GM18520 (cell line): ENCODE results near the gene IGF2BP2.
"Not testable (repeated sequence)": the region's sequence is repeated elsewhere in the genome, so short reads cannot be mapped to it uniquely, and the experiment has no call there.

ENCODE experiments used
- ATAC-seq: cut with Tn5 transposase; IDR thresholded peaks from one replicate; pipeline ENCODE4 v1.9.1; 2021; ENCODE audit not compliant: unreplicated experiment

Gene IGF2BP2

GRCh38 chr3:185825006-185825638 lies at the start of gene IGF2BP2:
Gene IGF2BP2 (minus strand): TSS chr3:185825042. CDS start chr3:185824960, 82 bp downstream.
- ATAC-seq = no peak

- ATAC-seq = no peak
Measured at GRCh38 chr3:185874119-185874518, 49.3 kb upstream of the IGF2BP2 start.

- no peak for ATAC-seq
Measured at GRCh38 chr3:185867650-185868049, 42.8 kb upstream of the IGF2BP2 start.

GRCh38 chr3:185866995-185867394 lies 42.2 kb upstream of the IGF2BP2 start:
- ATAC-seq = no peak

- no peak for ATAC-seq
Measured at GRCh38 chr3:185866555-185866954, 41.7 kb upstream of the IGF2BP2 start.

GRCh38 chr3:185865247-185865646 lies 40.4 kb upstream of the IGF2BP2 start:
- no peak for ATAC-seq

- no peak for ATAC-seq
Measured at GRCh38 chr3:185864767-185865166, 39.9 kb upstream of the IGF2BP2 start.

- ATAC-seq = no peak
Measured at GRCh38 chr3:185862920-185863319, 38.1 kb upstream of the IGF2BP2 start.

- ATAC-seq = no peak
Measured at GRCh38 chr3:185859294-185859972, 34.6 kb upstream of the IGF2BP2 start.

GRCh38 chr3:185858502-185859225 lies 33.8 kb upstream of the IGF2BP2 start:
- no peak for ATAC-seq

GRCh38 chr3:185857208-185857607 lies 32.4 kb upstream of the IGF2BP2 start:
- ATAC-seq = no peak

- ATAC-seq = no peak
Measured at GRCh38 chr3:185856652-185857051, 31.8 kb upstream of the IGF2BP2 start.

- not testable (repeated sequence) for ATAC-seq
Measured at GRCh38 chr3:185853771-185854170, 28.9 kb upstream of the IGF2BP2 start.

GRCh38 chr3:185852635-185853034 lies 27.8 kb upstream of the IGF2BP2 start:
- ATAC-seq = no peak

- ATAC-seq = no peak
Measured at GRCh38 chr3:185851959-185852358, 27.1 kb upstream of the IGF2BP2 start.

GRCh38 chr3:185851046-185851445 lies 26.2 kb upstream of the IGF2BP2 start:
- ATAC-seq = no peak

- ATAC-seq = no peak
Measured at GRCh38 chr3:185847506-185847905, 22.7 kb upstream of the IGF2BP2 start.

- no peak for ATAC-seq
Measured at GRCh38 chr3:185846037-185846436, 21.2 kb upstream of the IGF2BP2 start.

GRCh38 chr3:185844051-185844450 lies 19.2 kb upstream of the IGF2BP2 start:
- ATAC-seq = no peak

GRCh38 chr3:185843635-185844034 lies 18.8 kb upstream of the IGF2BP2 start:
- no peak for ATAC-seq

- ATAC-seq = no peak
Measured at GRCh38 chr3:185843126-185843525, 18.3 kb upstream of the IGF2BP2 start.

- no peak for ATAC-seq
Measured at GRCh38 chr3:185842241-185842640, 17.4 kb upstream of the IGF2BP2 start.
